BE2C (cell line): ENCODE data around the gene ODAPH.
"Not testable (repeated sequence)": the region's sequence is repeated elsewhere in the genome, so short reads cannot be mapped to it uniquely, and the experiment has no call there.

Experiments used
- DNase-seq: peaks from one replicate; pipeline ENCODE4 v3.0.0-alpha.2; 2020
- H3K27me3 ChIP-seq: fragments of 250-450 bp; sonication (Bioruptor Pico); 2 replicates; pipeline ENCODE4 v1.5.1; 2020; ENCODE audit warnings: mild to moderate bottlenecking
- H3K36me3 ChIP-seq: fragments of 250-450 bp; sonication (Bioruptor Pico); 2 replicates; pipeline ENCODE4 v1.5.1; 2020; ENCODE audit warnings: mild to moderate bottlenecking
- H3K4me1 ChIP-seq: fragments of 250-450 bp; sonication (Bioruptor Pico); 2 replicates; pipeline ENCODE4 v1.5.1; 2020
- H3K4me3 ChIP-seq: 2 replicates; pipeline ENCODE4 v1.5.1; 2011; ENCODE audit warnings: low read depth, low read length
- H3K9me3 ChIP-seq: fragments of 250-450 bp; sonication (Bioruptor Pico); 2 replicates; pipeline ENCODE4 v1.5.1; 2020
- CTCF ChIP-seq: IDR thresholded peaks from 2 replicates; pipeline ENCODE4 v1.5.1; 2012; ENCODE audit warnings: mild to moderate bottlenecking, low read depth, low read length

ODAPH gene

GRCh38 chr4:75527482-75527881 lies 28.4 kb upstream of the ODAPH start:
- Histone ChIP-seq H3K4me3 (no peak overlapping the region), H3K27me3 (no peaks in the 10 kb centered on the region), H3K4me1 (no peaks in the 10 kb centered on the region), H3K9me3 (no peaks in the 10 kb centered on the region), H3K36me3 (peaks cover 9% of the 10 kb centered on the region)
- DNase-seq = no peak
- no peak for TF ChIP-seq CTCF

GRCh38 chr4:75530556-75531322 lies 25.1 kb upstream of the ODAPH start:
- Histone ChIP-seq H3K9me3 (no peaks in the 10 kb centered on the region), H3K4me3 (no peak overlapping the region), H3K4me1 (no peaks in the 10 kb centered on the region), H3K36me3 (0 out of 2 replicates have a peak, but pooled peaks cover 9% of the 10 kb centered on the region), H3K27me3 (no peaks in the 10 kb centered on the region)
- DNase-seq = no peak
- no peak for TF ChIP-seq CTCF

GRCh38 chr4:75531536-75532143 lies 24.2 kb upstream of the ODAPH start:
- not testable (repeated sequence) for H3K4me3 ChIP-seq, H3K9me3 ChIP-seq, H3K4me1 ChIP-seq, H3K36me3 ChIP-seq, DNase-seq, H3K27me3 ChIP-seq

GRCh38 chr4:75533339-75533887 lies 22.5 kb upstream of the ODAPH start:
- H3K27me3 ChIP-seq, H3K9me3 ChIP-seq, H3K36me3 ChIP-seq, H3K4me3 ChIP-seq, DNase-seq, H3K4me1 ChIP-seq: not testable (repeated sequence)

GRCh38 chr4:75533926-75534325 lies 21.9 kb upstream of the ODAPH start:
- not testable (repeated sequence) for DNase-seq, H3K9me3 ChIP-seq, H3K4me3 ChIP-seq, H3K27me3 ChIP-seq, H3K36me3 ChIP-seq, H3K4me1 ChIP-seq

GRCh38 chr4:75537308-75537707 lies 18.6 kb upstream of the ODAPH start:
- DNase-seq = not testable (repeated sequence)

GRCh38 chr4:75542824-75543223 lies 13.0 kb upstream of the ODAPH start:
- Histone ChIP-seq H3K9me3 (no peaks in the 10 kb centered on the region), H3K4me1 (no peaks in the 10 kb centered on the region), H3K36me3 (no peaks in the 10 kb centered on the region), H3K4me3 (no peak overlapping the region), H3K27me3 (no peaks in the 10 kb centered on the region)
- TF ChIP-seq CTCF = no peak
- no peak for DNase-seq

More at GRCh38 chr4:75537308-75537707, 18.6 kb upstream of the ODAPH start:
- not testable (repeated sequence) for H3K27me3 ChIP-seq, H3K4me1 ChIP-seq, H3K9me3 ChIP-seq, H3K36me3 ChIP-seq, H3K4me3 ChIP-seq

- H3K27me3 ChIP-seq, H3K4me1 ChIP-seq, H3K4me3 ChIP-seq, H3K9me3 ChIP-seq, DNase-seq, H3K36me3 ChIP-seq: not testable (repeated sequence)
Observed at GRCh38 chr4:75544220-75544619, 11.6 kb upstream of the ODAPH start.
